Ectodermal cell (in vitro differentiated cells): ENCODE measurements around the gene FARP1.

Experiments used
- H3K27ac ChIP-seq: 2 replicates; pipeline ENCODE4 v1.7.0; 2013; ENCODE audit warnings: mild to moderate bottlenecking, low read depth, low read length; ENCODE audit not compliant: insufficient read depth, poor library complexity, severe bottlenecking
- H3K27me3 ChIP-seq: 2 replicates; pipeline ENCODE4 v1.7.0; 2013; ENCODE audit warnings: mild to moderate bottlenecking, low read length; ENCODE audit not compliant: insufficient read depth, control insufficient read depth, poor library complexity, severe bottlenecking
- H3K36me3 ChIP-seq: one replicate; pipeline ENCODE4 v1.7.0; 2013; ENCODE audit warnings: low read length; ENCODE audit not compliant: control insufficient read depth, insufficient read depth
- H3K4me1 ChIP-seq: one replicate; pipeline ENCODE4 v1.7.0; 2013; ENCODE audit warnings: low read length; ENCODE audit not compliant: control insufficient read depth, insufficient read depth
- H3K4me3 ChIP-seq: 2 replicates; pipeline ENCODE4 v1.7.0; 2013; ENCODE audit warnings: low read depth, low read length, control low read depth; ENCODE audit not compliant: insufficient read depth
- H3K9me3 ChIP-seq: 2 replicates; pipeline ENCODE4 v1.7.0; 2013; ENCODE audit warnings: mild to moderate bottlenecking, low read length, moderate library complexity; ENCODE audit not compliant: control insufficient read depth
- WGBS, 2 experiments: methylation state at CpG; one replicate each; pipeline ENCODE4 v1.1.7; 2013; ENCODE audit warnings: missing lambda C conversion rate in 2 of 2; 5-methylcytosine and 5-hydroxymethylcytosine counted together

FARP1 gene

DNA sequence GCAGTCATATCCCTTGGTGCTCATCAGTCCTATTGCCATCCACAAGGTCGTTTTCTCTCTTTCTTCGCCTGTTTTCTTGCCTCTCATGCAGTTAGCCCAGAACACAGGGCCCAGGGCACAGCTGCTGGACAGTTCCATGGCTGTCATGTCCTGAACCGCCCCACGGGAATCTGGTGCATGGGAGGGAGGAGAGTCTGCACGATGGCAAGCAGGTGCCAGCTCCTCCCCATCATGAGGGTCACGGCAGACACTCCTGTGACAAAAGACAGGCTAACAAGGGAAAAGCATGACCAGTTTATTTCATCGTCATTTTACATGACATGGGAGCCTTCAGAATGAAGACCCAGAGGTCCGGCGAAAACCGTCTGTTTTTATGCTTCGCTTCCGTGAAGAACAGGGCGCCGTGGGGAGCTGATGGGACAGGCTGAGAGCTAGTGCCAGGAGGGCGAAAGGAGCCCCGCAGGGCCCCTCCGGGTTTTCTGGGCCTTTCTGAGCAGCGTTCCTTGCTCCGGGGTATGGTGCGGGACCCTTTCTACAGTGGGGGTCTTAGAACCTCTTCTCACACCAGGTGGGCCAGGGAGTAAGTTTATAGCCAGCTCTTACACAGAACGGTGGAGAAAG is 298.3 kb downstream of the FARP1 start:
- H3K36me3 ChIP-seq: peaks cover 4% of the 10 kb centered on the region

DNA sequence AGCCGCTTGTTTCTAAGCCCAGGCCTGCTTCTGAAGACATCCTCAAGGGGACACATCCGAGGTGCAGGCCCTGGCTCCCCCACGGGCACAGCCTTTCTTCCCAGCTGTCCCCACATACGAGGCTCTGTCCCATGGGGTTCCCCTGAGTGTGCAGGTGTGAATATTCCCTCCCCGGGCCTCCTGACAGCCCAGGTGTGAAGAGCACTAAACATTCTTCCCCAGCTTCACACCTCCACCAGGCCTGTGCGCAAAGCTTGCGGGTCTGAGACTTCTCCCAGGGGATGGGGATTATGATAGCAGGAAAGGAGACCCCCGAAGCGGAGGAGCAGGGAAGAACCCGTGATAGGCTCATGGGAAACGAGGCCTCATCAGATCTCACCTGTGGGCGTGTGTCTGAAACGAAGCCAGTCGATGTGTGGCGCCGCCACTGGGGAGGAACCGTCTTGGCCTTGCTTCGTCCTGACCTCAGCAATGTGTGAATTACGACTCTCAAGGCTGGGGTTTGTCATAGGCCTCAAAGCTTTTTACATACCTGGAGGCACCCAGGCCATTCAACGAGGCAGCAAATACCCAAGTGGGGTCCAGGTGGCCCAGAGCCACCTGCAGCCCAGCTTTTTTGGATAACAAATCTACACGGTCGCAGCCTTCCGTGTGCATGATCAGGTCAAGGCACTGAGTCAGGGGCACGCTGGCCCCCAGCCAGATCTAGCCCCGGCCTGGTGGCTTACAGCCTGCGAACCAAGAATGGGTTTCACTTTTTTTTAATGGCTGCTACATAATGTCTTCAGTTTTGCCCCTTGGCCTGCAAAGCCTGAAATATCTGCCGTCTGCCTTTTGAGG is 299.7 kb downstream of the FARP1 start:
- no peaks in the 10 kb centered on the region for H3K9me3 ChIP-seq
- no peak overlapping the region for H3K27ac ChIP-seq
- H3K4me3 ChIP-seq: no peak overlapping the region
- 90 to 91% methylated on average over 27 of the region's 27 CpGs for WGBS, 2 experiments
- H3K36me3 ChIP-seq: peaks cover 9% of the 10 kb centered on the region
- H3K27me3 ChIP-seq: no peaks in the 10 kb centered on the region
- no peaks in the 10 kb centered on the region for H3K4me1 ChIP-seq

More for the DNA sequence above, 298.3 kb downstream of the FARP1 start:
- Histone ChIP-seq H3K27ac (no peak overlapping the region), H3K4me1 (no peaks in the 10 kb centered on the region), H3K9me3 (no peaks in the 10 kb centered on the region), H3K27me3 (no peaks in the 10 kb centered on the region), H3K4me3 (no peak overlapping the region)
- WGBS, 2 experiments: 94 to 95% methylated on average over 21 of the region's 21 CpGs

DNA sequence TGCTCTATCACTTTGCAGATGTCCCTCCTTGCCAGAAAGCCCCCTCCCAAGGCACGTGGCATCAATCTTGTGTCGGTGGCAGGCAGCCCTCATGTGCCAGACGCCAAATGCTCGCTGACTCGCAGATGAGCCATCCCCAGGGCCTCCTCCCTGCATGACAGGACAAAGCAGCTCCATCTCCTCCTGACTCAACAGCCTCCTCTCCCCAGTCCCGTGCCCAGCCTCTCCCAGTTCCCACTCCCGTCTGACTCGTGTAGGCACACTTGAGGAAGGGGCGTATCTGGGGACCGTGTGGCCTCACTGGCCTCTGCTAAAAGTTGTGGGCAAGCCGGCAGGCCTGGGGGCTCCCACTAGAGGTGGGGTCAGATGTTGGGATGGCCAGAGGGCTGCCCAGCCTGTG is 300.4 kb downstream of the FARP1 start:
- no peak overlapping the region for H3K27ac ChIP-seq

DNA sequence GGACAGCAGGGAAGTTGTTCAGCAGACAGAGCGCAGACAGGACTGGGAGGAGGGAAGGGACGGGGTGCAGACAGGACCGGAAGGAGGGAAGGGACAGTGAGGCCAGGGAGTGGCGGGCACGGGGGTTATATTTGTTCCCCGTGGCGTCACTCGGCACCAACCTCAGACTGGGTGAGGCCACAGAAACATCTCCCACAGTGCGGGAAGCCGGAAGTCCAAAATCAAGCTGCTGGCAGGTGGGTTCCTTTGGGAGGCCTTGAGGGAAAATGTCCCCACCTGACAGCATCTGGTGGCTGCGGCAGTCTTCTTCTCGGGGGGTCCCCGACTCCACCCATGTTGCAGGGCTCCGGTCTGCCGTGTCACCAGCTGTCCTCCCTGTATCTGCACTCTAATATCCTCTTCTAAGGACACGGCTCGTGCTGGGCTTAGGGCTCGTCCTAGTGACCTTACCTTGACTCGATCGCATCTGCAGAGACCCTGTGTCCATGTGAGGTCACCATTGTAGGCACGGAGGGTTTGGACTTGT is 301.0 kb downstream of the FARP1 start:
- Histone ChIP-seq H3K4me1 (no peaks in the 10 kb centered on the region), H3K9me3 (no peaks in the 10 kb centered on the region), H3K4me3 (no peak overlapping the region), H3K36me3 (peaks cover 18% of the 10 kb centered on the region), H3K27ac (no peak overlapping the region), H3K27me3 (no peaks in the 10 kb centered on the region)
- 89 to 90% methylated on average over 21 of the region's 21 CpGs for WGBS, 2 experiments

More for the DNA sequence above, 300.4 kb downstream of the FARP1 start:
- H3K36me3 ChIP-seq: peaks cover 15% of the 10 kb centered on the region
- H3K9me3 ChIP-seq: no peaks in the 10 kb centered on the region
- H3K27me3 ChIP-seq: no peaks in the 10 kb centered on the region
- H3K4me3 ChIP-seq: no peak overlapping the region
- no peaks in the 10 kb centered on the region for H3K4me1 ChIP-seq
- 92% methylated on average over 11 of the region's 11 CpGs for WGBS, 2 experiments

DNA sequence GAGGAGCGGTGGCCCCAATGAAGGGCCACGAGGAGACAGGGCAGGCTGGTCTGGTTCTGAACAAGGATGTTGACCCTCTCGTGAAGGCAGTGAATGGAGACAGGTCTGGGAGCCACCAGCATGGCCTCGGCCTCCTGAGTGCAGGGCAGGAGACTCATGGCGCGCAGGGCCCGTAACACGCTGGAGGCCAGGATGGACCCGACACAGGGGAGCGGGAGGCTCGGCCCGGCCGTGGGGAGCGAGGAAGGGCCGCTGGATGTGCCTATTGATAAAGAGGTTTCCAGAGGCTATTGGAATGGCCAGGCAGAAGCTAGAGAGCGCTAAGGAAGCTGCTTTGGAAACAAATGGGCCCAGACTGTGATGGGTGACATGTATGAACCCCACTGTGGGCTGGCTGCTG is 301.5 kb downstream of the FARP1 start:
- no peak overlapping the region for H3K4me3 ChIP-seq
- WGBS, 2 experiments: 95% methylated on average over 16 of the region's 16 CpGs
- H3K4me1 ChIP-seq: no peaks in the 10 kb centered on the region
- no peaks in the 10 kb centered on the region for H3K27me3 ChIP-seq
- peaks cover 16% of the 10 kb centered on the region for H3K36me3 ChIP-seq
- no peaks in the 10 kb centered on the region for H3K9me3 ChIP-seq
- no peak overlapping the region for H3K27ac ChIP-seq

DNA sequence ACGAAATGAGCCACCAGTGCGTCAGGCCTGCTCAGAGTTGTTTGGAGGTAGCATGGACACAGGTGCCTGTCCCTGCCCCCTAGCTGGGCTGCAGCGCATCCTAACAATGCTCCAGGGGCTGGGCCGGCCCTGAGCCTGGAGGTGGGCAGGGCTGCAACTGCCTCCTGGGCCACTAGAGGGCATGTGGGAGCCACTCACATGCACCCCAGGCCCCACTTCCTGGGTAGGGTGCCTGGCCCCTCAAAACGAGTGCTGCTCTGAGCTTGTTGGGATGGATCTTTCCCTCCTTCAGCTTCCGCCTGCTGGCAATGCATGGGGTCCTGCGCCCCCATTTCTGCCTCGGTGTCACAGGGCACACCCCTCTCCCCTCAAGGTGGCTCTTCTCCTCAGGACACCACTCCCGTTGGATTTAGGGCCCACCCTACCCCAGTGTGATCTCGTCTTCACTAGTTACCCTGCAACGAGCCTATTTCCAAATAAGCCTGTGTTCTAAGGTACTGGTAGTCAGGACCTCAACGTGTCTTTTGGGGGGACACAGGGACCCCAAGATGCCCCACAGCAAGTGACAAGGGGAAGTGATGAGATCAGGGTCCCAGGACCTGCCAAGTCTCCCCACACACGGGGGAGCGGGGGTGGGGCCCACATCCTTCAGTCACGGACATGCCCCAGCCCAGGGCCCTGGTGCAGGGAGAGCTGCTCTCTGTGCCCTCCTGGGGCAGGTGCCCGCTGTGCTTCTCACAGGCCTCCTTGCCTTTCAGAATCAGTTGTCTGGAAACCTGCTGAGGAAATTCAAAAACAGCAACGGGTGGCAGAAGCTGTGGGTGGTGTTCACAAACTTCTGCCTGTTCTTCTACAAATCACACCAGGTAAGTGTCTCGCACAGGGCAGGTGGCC is 302.7 kb downstream of the FARP1 start:
- Histone ChIP-seq H3K27me3 (no peaks in the 10 kb centered on the region), H3K27ac (no peak overlapping the region), H3K4me1 (peaks cover 11% of the 10 kb centered on the region), H3K36me3 (peaks cover 13% of the 10 kb centered on the region), H3K9me3 (no peaks in the 10 kb centered on the region), H3K4me3 (no peak overlapping the region)
- 41 to 43% methylated on average over 18 of the region's 18 CpGs for WGBS, 2 experiments

DNA sequence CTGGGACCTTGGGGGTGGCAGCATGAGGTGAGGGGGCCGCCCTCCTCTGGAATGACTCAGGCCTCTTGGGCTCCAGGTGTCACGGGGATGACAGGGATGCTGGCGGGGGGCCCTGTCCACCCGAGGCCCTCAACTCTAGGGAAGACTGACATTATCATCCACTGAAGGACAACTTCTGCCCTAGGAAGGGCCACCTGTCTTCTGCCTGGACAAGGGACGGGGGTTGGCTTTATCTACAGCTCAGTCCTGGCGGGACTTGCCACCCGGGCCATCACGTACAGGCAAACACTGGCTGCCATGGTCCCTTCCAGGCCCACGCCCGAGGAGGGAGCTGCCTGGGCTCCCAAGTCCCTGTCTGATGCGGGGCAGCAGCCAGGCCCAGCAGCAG is 303.3 kb downstream of the FARP1 start:
- Histone ChIP-seq H3K27ac (no peak overlapping the region), H3K4me1 (peaks cover 12% of the 10 kb centered on the region), H3K4me3 (no peak overlapping the region), H3K27me3 (no peaks in the 10 kb centered on the region), H3K36me3 (peaks cover 13% of the 10 kb centered on the region), H3K9me3 (no peaks in the 10 kb centered on the region)
- 94 to 97% methylated on average over 11 of the region's 11 CpGs for WGBS, 2 experiments

DNA sequence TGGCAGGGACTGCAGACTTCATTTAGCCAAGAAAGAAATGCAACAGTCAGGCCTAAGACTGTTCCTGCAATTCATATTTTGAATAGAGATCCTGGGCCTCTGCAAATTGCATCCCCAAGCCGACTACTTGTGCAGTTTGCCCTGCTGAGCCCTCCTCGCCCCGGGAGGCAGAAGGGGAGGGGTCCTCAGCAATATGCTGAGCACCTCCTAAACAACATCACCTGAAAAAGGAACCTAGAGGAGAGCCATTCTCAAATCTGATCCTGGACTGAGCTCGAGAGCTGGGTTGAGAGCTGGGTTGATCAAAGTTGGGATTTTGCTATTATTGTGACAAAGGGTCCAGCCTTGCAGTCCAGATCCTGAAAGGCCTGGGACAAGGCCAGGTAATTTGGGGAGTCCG is 304.2 kb downstream of the FARP1 start:
- Histone ChIP-seq H3K36me3 (peaks cover 13% of the 10 kb centered on the region), H3K27me3 (no peaks in the 10 kb centered on the region)

DNA sequence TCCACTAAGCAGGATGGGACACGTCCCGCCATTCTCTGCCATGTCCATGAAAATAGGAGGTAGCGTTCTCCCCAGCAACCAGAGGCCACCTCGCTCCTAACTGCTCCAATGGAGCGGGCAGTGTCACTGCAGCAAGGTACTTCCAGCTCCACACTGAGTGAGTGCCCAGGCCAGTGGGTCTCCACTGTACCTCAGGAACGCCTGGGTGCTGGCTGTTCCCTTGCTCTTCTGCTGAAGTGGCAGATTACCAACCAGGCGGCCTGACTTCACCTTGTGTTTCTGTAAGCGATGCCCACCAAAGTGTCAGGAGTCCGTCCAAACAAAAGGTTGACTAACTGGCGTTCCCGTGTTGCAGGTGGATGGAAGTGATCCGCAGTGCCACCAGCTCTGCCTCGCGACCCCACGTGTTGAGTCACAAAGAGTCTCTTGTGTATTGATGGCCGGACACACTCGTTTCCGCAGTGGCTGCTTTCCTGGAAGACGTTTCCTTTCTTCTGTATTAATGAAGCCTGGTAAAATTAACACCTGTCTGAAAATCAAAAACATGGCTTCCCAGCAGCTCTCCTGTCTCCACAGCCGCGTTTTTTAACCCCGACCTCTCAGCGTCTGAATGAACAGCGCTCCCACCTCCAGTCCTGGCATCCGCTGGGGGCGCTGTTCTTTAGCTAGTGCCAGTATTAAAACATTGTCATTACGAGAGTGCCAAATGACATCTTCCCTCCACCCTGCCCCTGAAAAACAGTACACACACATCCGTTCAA is 305.2 kb downstream of the FARP1 start:
- no peak overlapping the region for H3K27ac ChIP-seq
- WGBS, 2 experiments: 82 to 84% methylated on average over 28 of the region's 28 CpGs

More for the DNA sequence above, 304.2 kb downstream of the FARP1 start:
- no peaks in the 10 kb centered on the region for H3K9me3 ChIP-seq
- H3K4me1 ChIP-seq: peaks cover 12% of the 10 kb centered on the region
- WGBS, 2 experiments: 91 to 96% methylated on average over 5 of the region's 5 CpGs
- no peak overlapping the region for H3K4me3 ChIP-seq
- H3K27ac ChIP-seq: no peak overlapping the region

More for the DNA sequence above, 305.2 kb downstream of the FARP1 start:
- no peak overlapping the region for H3K4me3 ChIP-seq
- no peaks in the 10 kb centered on the region for H3K9me3 ChIP-seq
- H3K4me1 ChIP-seq: peaks cover 12% of the 10 kb centered on the region
- peaks cover 13% of the 10 kb centered on the region for H3K36me3 ChIP-seq
- no peaks in the 10 kb centered on the region for H3K27me3 ChIP-seq
